Spleen (tissue), 7 donors: ENCODE data around the gene ACACB.

ENCODE experiments used
- POLR2A ChIP-seq, 3 donors: fragments of 450-650 bp; IDR thresholded peaks; one replicate each; pipeline ENCODE4 v1.5.1; 2017; ENCODE audit warnings: antibody characterized with exemption in 3 of 3, mild to moderate bottlenecking in 1 of 3
- POLR2AphosphoS5 ChIP-seq, 3 donors: sonication (generic); formaldehyde crosslinking; IDR thresholded peaks; one replicate each; pipeline ENCODE4 v1.5.1; 2017; ENCODE audit warnings: antibody characterized with exemption in 3 of 3
- TF ChIP-seq, protein P1 (sequence below), 11 experiments: fragments of 200-600 bp in 7 of 11; fragments of 450-650 bp in 4 of 11; sonication (generic) in 4 of 11; IDR thresholded peaks in 8 of 11; conservative IDR thresholded peaks in 3 of 11; 1 replicate in 7 of 11; 2 replicates in 4 of 11; pipeline versions ENCODE4 v1.4.0 to v1.8.0; 2016 to 2021; ENCODE audit warnings: antibody characterized with exemption in 11 of 11, inconsistent platforms in 4 of 11, mild to moderate bottlenecking in 1 of 11
- donor health status: DM: no; HTN: no; CAD: no; lungs with moderate emphysema.
- donor health status: DM: no; HTN: no; CAD: no.
- donor health status: DM: no; HTN: no; CAD: no.

DNA sequence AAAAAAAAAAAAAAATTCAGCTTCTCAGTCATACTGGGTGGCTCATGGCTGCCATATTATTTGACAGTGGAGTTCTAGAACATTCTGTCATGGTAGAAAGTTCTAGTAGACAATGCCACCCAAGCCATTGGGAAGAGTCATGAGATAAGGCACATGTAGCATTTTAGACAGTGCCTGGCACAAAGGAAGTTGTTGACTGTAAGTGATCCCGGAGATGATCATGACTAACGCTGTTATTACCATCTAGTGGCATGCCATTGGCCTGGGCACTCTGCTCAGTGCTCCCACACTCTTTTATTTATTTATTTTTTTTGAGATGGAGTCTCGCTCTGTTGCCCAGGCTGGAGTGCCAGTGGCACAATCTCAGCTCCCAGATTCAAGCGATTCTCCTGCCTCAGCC lies 112.3 kb downstream of the ACACB start:
- TF ChIP-seq, protein P1, sequence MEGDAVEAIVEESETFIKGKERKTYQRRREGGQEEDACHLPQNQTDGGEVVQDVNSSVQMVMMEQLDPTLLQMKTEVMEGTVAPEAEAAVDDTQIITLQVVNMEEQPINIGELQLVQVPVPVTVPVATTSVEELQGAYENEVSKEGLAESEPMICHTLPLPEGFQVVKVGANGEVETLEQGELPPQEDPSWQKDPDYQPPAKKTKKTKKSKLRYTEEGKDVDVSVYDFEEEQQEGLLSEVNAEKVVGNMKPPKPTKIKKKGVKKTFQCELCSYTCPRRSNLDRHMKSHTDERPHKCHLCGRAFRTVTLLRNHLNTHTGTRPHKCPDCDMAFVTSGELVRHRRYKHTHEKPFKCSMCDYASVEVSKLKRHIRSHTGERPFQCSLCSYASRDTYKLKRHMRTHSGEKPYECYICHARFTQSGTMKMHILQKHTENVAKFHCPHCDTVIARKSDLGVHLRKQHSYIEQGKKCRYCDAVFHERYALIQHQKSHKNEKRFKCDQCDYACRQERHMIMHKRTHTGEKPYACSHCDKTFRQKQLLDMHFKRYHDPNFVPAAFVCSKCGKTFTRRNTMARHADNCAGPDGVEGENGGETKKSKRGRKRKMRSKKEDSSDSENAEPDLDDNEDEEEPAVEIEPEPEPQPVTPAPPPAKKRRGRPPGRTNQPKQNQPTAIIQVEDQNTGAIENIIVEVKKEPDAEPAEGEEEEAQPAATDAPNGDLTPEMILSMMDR (IDR thresholded peaks at IDR 0.05 in 8 of 11, conservative IDR thresholded peaks at IDR 0.05 in 3 of 11): no peak
- no peak for TF ChIP-seq POLR2A (IDR thresholded peaks at IDR 0.05)
- TF ChIP-seq POLR2AphosphoS5 (IDR thresholded peaks at IDR 0.05): no peak
